HEK293 (cell line): ENCODE data around the gene APOBEC3B.
A peak's percentile ranks its signal among the peaks of the same experiment; 100 is the strongest.

Source experiments
- CTCF ChIA-PET: fragments of 350-600 bp; formaldehyde crosslinking; extraction: SDS; loops from one replicate; lab custom pipeline; 2021; ENCODE audit warnings: antibody characterized with exemption; lab: Yijun Ruan, JAX
- POLR2A ChIA-PET: fragments of 300-600 bp; formaldehyde crosslinking; extraction: SDS; loops from one replicate; lab custom pipeline; 2020; ENCODE audit warnings: antibody characterized with exemption, inconsistent platforms; lab: Yijun Ruan, JAX
- H3K27ac ChIP-seq: fragments of 200-500 bp; sonication (Bioruptor generic); 2 replicates; pipeline ENCODE4 v1.5.1; 2014; ENCODE audit warnings: low read depth, low read length, control low read depth, inconsistent platforms; ENCODE audit errors: extremely low read depth
- H3K36me3 ChIP-seq, 2 experiments: fragments of 200-500 bp in 1 of 2; sonication (Bioruptor generic) in 1 of 2; 1 replicate in 1 of 2; 2 replicates in 1 of 2; pipeline ENCODE4 v1.5.1; 2014 to 2017; ENCODE audit warnings: inconsistent platforms in 2 of 2, low read length in 2 of 2; ENCODE audit not compliant: control insufficient read depth in 2 of 2, insufficient read depth in 1 of 2
- H3K4me1 ChIP-seq: fragments of 200-500 bp; sonication (Bioruptor generic); 2 replicates; pipeline ENCODE4 v1.5.1; 2014; ENCODE audit warnings: mild to moderate bottlenecking, low read length, inconsistent platforms; ENCODE audit not compliant: control insufficient read depth, insufficient read depth
- H3K4me3 ChIP-seq: 2 replicates; pipeline ENCODE4 v1.5.1; 2011; ENCODE audit warnings: low read depth, mild to moderate bottlenecking, control low read depth, low read length, moderate library complexity
- H3K9me3 ChIP-seq: fragments of 200-500 bp; sonication (Bioruptor generic); 2 replicates; pipeline ENCODE4 v1.5.1; 2014; ENCODE audit warnings: low read depth, low read length, inconsistent platforms; ENCODE audit not compliant: control insufficient read depth, insufficient read depth
- KLF1 ChIP-seq: fragments of 450-650 bp; formaldehyde crosslinking; IDR thresholded peaks from 2 replicates; pipeline ENCODE4 v1.5.1; 2016; ENCODE audit warnings: missing biosample characterization, missing genetic modification characterization
- ZBTB17 ChIP-seq: fragments of 450-650 bp; formaldehyde crosslinking; IDR thresholded peaks from 2 replicates; pipeline ENCODE4 v1.5.1; 2016; ENCODE audit warnings: missing biosample characterization, missing genetic modification characterization
- ZBTB7A ChIP-seq: fragments of 450-650 bp; formaldehyde crosslinking; IDR thresholded peaks from 2 replicates; pipeline ENCODE4 v1.5.1; 2016; ENCODE audit warnings: low read depth, missing biosample characterization, missing genetic modification characterization
- ZFP69B ChIP-seq: fragments of 450-650 bp; formaldehyde crosslinking; IDR thresholded peaks from 2 replicates; pipeline ENCODE4 v1.5.1; 2016; ENCODE audit warnings: missing biosample characterization, missing genetic modification characterization
- ZNF174 ChIP-seq: fragments of 450-650 bp; formaldehyde crosslinking; IDR thresholded peaks from 2 replicates; pipeline ENCODE4 v1.5.0; 2017; ENCODE audit warnings: missing biosample characterization, mild to moderate bottlenecking, missing genetic modification characterization
- ZNF274 ChIP-seq, 2 experiments: fragments of 200-500 bp in 1 of 2; fragments of 450-650 bp in 1 of 2; sonication (Bioruptor generic) in 1 of 2; formaldehyde crosslinking in 1 of 2; IDR thresholded peaks; 2 replicates each; pipeline versions ENCODE4 v1.5.1 to v1.6.1; 2014 to 2016; ENCODE audit warnings: borderline replicate concordance in 1 of 2, inconsistent platforms in 1 of 2, low read length in 1 of 2, missing biosample characterization in 1 of 2, missing genetic modification characterization in 1 of 2
- ZNF394 ChIP-seq: fragments of 450-650 bp; formaldehyde crosslinking; IDR thresholded peaks from 2 replicates; pipeline ENCODE4 v1.5.1; 2016; ENCODE audit warnings: missing biosample characterization, missing genetic modification characterization, mild to moderate bottlenecking, moderate library complexity, borderline replicate concordance
- ZNF707 ChIP-seq: fragments of 450-650 bp; formaldehyde crosslinking; IDR thresholded peaks from 2 replicates; pipeline ENCODE4 v1.5.1; 2016; ENCODE audit warnings: missing biosample characterization, missing genetic modification characterization
- ZSCAN30 ChIP-seq: fragments of 450-650 bp; IDR thresholded peaks from 2 replicates; pipeline ENCODE4 v1.5.1; 2018; ENCODE audit warnings: missing biosample characterization, mild to moderate bottlenecking, missing genetic modification characterization, moderate library complexity
- TF ChIP-seq, protein P1 (sequence below): fragments of 450-650 bp; formaldehyde crosslinking; IDR thresholded peaks from 2 replicates; pipeline ENCODE4 v1.5.1; 2016; ENCODE audit warnings: missing biosample characterization, missing genetic modification characterization
- TF ChIP-seq, protein P2 (sequence below): fragments of 450-650 bp; formaldehyde crosslinking; IDR thresholded peaks from 2 replicates; pipeline ENCODE4 v1.5.1; 2016; ENCODE audit warnings: missing biosample characterization, missing genetic modification characterization
- TF ChIP-seq, protein P3 (sequence below): fragments of 450-650 bp; formaldehyde crosslinking; IDR thresholded peaks from 2 replicates; pipeline ENCODE4 v1.5.1; 2016; ENCODE audit warnings: missing biosample characterization, missing genetic modification characterization

APOBEC3B gene

DNA sequence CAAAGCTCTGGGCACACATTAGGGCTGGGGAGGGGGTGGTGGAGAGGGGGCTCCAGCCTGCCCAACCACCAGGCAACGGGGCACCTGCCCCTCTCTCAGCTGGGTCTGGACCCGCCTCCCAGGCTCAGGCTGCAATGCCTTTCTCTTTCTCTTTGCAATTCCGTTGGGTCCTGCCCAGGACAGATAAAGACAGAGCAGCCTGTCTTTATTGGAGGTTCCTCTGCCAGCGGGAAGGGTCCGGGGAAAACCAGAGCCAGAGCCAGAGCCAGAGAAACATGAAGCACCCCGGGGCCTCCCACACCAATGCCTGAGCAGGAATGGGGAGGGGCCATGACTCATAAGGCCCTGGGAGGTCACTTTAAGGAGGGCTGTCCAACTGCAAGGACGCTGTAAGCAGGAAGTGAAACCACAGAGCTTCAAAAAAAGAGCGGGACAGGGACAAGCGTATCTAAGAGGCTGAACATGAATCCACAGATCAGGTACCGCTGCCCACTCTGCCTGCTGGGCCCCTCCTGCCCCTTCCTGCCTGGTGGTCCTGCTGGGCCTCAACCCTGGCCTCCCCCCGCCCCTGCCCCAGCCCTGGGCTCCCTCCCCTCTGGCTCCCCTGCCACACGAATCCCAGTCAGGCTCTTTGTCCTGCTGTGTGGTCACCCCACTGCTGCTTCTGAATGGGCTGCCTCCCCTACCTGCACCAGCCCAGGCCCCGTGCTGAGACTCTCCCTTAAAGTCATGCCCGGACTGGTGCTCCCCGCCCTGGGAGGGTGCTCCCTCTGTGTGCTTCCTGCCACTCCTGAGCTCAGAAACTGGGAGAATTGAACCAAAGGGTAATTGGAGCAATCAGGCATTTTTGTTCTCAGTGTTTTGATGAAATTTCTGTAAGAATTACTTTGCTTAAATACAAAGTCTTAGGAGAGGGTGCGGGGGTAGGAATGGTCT lies at the start of gene APOBEC3B (continued):
- TF ChIP-seq, protein P1, sequence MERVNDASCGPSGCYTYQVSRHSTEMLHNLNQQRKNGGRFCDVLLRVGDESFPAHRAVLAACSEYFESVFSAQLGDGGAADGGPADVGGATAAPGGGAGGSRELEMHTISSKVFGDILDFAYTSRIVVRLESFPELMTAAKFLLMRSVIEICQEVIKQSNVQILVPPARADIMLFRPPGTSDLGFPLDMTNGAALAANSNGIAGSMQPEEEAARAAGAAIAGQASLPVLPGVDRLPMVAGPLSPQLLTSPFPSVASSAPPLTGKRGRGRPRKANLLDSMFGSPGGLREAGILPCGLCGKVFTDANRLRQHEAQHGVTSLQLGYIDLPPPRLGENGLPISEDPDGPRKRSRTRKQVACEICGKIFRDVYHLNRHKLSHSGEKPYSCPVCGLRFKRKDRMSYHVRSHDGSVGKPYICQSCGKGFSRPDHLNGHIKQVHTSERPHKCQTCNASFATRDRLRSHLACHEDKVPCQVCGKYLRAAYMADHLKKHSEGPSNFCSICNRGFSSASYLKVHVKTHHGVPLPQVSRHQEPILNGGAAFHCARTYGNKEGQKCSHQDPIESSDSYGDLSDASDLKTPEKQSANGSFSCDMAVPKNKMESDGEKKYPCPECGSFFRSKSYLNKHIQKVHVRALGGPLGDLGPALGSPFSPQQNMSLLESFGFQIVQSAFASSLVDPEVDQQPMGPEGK (tag by site-specific recombination) = peak; percentile 69; the same call in 1 of the 2 replicates
- TF ChIP-seq ZNF707 (tag by site-specific recombination) = no peak
- no peak for TF ChIP-seq ZNF174 (tag by site-specific recombination)
- no peak for TF ChIP-seq ZNF274 (IDR thresholded peaks at IDR 0.05; ENCODE audit: low read length)
- no peak for TF ChIP-seq ZNF274 (tag by site-specific recombination; IDR thresholded peaks at IDR 0.05; ENCODE audit: borderline replicate concordance)
- TF ChIP-seq ZBTB17 = no peak
- TF ChIP-seq, protein P2, sequence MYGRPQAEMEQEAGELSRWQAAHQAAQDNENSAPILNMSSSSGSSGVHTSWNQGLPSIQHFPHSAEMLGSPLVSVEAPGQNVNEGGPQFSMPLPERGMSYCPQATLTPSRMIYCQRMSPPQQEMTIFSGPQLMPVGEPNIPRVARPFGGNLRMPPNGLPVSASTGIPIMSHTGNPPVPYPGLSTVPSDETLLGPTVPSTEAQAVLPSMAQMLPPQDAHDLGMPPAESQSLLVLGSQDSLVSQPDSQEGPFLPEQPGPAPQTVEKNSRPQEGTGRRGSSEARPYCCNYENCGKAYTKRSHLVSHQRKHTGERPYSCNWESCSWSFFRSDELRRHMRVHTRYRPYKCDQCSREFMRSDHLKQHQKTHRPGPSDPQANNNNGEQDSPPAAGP (tag by site-specific recombination) = peak; percentile 38; the same call in 1 of the 2 replicates
- TF ChIP-seq ZFP69B (tag by site-specific recombination) = peak; percentile 65; the same call in 1 of the 2 replicates
- no peak for TF ChIP-seq ZSCAN30 (tag by site-specific recombination)
- TF ChIP-seq ZBTB7A (tag by site-specific recombination) = no peak
- no peak for TF ChIP-seq ZNF394 (tag by site-specific recombination)

DNA sequence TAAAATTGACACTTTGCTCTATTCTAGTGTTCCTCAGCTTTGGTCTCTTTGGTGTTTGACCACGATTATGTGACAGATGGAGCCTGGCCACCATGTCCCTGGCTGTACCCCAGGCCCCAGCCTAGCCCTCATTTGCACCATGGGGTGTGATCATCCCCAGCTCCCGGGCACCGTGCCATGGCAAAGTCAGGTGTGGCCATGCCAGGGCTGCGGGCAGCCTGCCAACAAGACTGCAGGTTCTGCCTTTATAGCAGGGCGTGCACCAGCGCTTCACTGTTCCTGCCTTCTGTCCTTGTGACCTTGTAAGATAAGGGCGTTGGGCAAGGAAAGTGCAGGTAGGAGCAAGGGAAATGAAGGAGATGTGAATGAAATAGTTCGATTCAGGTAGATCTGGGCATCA lies 47.1 kb upstream of the APOBEC3B start:
- Histone ChIP-seq H3K36me3 (no peaks in the 10 kb centered on the region), H3K27ac (no peak overlapping the region), H3K4me3 (no peak overlapping the region), H3K4me1 (no peaks in the 10 kb centered on the region), H3K9me3 (no peaks in the 10 kb centered on the region)
- CTCF ChIA-PET = no interaction called here
- POLR2A ChIA-PET = no interaction called here
- peak; percentile 98 for TF ChIP-seq KLF1 (tag by site-specific recombination)
- TF ChIP-seq, protein P1 (tag by site-specific recombination) = peak; percentile 15; the same call in 1 of the 2 replicates
- TF ChIP-seq, protein P3, sequence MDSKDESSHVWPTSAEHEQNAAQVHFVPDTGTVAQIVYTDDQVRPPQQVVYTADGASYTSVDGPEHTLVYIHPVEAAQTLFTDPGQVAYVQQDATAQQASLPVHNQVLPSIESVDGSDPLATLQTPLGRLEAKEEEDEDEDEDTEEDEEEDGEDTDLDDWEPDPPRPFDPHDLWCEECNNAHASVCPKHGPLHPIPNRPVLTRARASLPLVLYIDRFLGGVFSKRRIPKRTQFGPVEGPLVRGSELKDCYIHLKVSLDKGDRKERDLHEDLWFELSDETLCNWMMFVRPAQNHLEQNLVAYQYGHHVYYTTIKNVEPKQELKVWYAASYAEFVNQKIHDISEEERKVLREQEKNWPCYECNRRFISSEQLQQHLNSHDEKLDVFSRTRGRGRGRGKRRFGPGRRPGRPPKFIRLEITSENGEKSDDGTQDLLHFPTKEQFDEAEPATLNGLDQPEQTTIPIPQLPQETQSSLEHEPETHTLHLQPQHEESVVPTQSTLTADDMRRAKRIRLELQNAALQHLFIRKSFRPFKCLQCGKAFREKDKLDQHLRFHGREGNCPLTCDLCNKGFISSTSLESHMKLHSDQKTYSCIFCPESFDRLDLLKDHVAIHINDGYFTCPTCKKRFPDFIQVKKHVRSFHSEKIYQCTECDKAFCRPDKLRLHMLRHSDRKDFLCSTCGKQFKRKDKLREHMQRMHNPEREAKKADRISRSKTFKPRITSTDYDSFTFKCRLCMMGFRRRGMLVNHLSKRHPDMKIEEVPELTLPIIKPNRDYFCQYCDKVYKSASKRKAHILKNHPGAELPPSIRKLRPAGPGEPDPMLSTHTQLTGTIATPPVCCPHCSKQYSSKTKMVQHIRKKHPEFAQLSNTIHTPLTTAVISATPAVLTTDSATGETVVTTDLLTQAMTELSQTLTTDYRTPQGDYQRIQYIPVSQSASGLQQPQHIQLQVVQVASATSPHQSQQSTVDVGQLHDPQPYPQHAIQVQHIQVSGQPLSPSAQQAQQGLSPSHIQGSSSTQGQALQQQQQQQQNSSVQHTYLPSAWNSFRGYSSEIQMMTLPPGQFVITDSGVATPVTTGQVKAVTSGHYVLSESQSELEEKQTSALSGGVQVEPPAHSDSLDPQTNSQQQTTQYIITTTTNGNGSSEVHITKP (tag by site-specific recombination) = no peak
